ENCODE results near the gene GCLC. TPM values are rescaled to one million over a fixed set of nuclear protein-coding genes. Genes with fewer than 3 reads are reported as not detected.

The GCLC gene
- total and polyA plus RNA-seq, 7 donors = 4.7 to 31.9 (median 17.9) TPM

DNA sequence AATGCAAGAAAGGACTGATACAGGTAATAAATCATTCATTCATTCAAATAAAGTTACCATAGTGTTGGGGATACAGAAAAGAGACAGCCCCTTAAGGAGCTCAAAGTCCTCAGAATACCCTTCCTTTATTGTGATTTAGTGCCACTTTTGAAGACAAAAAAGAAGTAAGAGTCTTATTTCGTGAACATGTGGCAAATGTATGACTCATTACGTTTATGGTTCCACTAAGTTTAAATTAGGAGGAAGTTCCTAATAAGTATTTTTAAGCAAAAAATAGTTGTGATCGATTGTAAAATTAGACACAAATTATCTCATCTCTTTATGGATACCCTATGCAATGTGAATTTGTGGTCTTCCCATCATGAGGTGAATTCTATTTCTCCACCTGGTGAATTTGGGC, 38.5 kb upstream of the GCLC start:
- 85 to 93% (median 89%) methylated on average over 3 of the region's 3 CpGs for WGBS, 3 donors
- Histone ChIP-seq H3K27ac (no peak overlapping the region), H3K27me3 (ENCODE audit: insufficient read depth in 3 of 3, low read length in 2 of 3) (no peaks in the 10 kb centered on the region), H3K9me3 (no peaks in the 10 kb centered on the region), H3K4me3 (no peak overlapping the region), H3K36me3 (ENCODE audit: insufficient read depth in 1 of 2, low read depth in 1 of 2) (no peaks in the 10 kb centered on the region), H3K4me1 (peaks cover 3% of the 10 kb centered on the region)
- ATAC-seq (no peak), DNase-seq (no peak)
- TF ChIP-seq, protein P1, sequence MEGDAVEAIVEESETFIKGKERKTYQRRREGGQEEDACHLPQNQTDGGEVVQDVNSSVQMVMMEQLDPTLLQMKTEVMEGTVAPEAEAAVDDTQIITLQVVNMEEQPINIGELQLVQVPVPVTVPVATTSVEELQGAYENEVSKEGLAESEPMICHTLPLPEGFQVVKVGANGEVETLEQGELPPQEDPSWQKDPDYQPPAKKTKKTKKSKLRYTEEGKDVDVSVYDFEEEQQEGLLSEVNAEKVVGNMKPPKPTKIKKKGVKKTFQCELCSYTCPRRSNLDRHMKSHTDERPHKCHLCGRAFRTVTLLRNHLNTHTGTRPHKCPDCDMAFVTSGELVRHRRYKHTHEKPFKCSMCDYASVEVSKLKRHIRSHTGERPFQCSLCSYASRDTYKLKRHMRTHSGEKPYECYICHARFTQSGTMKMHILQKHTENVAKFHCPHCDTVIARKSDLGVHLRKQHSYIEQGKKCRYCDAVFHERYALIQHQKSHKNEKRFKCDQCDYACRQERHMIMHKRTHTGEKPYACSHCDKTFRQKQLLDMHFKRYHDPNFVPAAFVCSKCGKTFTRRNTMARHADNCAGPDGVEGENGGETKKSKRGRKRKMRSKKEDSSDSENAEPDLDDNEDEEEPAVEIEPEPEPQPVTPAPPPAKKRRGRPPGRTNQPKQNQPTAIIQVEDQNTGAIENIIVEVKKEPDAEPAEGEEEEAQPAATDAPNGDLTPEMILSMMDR (IDR thresholded peaks at IDR 0.05) = no peak
- intact Hi-C loops (cut with DNase I) = no loop called here

DNA sequence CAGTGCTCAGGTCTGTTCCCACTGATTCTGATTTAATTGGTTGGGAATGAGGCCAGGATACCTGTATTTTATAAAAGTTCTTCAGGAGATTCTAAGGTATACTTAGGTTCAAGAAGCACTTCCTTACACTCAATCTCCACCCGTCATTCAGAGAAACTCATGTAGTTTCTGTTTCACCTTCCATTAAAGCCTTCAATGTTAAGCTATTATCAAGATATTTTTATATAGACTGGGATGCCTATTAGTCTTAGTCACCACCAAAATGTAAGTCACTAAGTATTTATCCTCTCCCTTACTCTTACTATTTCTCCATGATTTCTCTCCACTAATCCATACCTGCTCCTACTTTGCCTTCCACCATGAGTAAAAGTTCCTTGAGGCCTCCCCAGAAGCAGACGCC, 38.1 kb upstream of the GCLC start:
- DNase-seq = no peak

DNA sequence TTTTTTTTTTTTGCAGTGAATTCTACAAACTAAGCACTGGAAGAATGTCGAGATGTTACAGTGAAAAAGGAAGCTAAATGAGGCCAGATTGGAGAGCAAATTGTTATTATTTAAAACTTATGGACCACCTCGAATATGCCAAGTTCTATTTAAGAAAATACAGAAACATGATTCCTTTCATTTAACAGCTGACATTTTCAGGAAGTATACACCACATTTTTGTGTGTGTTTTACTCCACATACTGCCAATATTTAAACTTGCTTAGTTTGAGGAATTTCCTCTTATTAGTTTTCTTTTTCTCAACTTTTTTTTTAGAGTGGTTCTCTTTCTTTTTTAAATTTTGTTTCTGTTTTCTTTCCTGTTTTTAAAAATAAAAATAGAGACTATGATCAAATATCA, 37.0 kb upstream of the GCLC start:
- Histone ChIP-seq H3K27ac (no peak overlapping the region), H3K4me3 (no peak overlapping the region), H3K27me3 (ENCODE audit: insufficient read depth in 3 of 3, low read length in 2 of 3) (no peaks in the 10 kb centered on the region), H3K9me3 (no peaks in the 10 kb centered on the region), H3K36me3 (ENCODE audit: insufficient read depth in 1 of 2, low read depth in 1 of 2) (no peaks in the 10 kb centered on the region), H3K4me1 (peaks cover 3% of the 10 kb centered on the region)
- TF ChIP-seq, protein P1 (IDR thresholded peaks at IDR 0.05) = no peak
- ATAC-seq = no peak
- 20 to 38% (median 24%) methylated on average over 2 of the region's 2 CpGs for WGBS, 3 donors
- DNase-seq = no peak
- intact Hi-C loops (cut with DNase I) = no loop called here

More for the DNA sequence above, 38.1 kb upstream of the GCLC start:
- ATAC-seq = no peak
- TF ChIP-seq, protein P1 (IDR thresholded peaks at IDR 0.05) = no peak
- Histone ChIP-seq H3K36me3 (ENCODE audit: insufficient read depth in 1 of 2, low read depth in 1 of 2) (no peaks in the 10 kb centered on the region), H3K4me1 (peaks cover 3% of the 10 kb centered on the region), H3K4me3 (no peak overlapping the region), H3K27me3 (ENCODE audit: insufficient read depth in 3 of 3, low read length in 2 of 3) (no peaks in the 10 kb centered on the region), H3K9me3 (no peaks in the 10 kb centered on the region), H3K27ac (no peak overlapping the region)
- intact Hi-C loops (cut with DNase I) = no loop called here
- WGBS, 3 donors = 88 to 93% (median 93%) methylated on average over 2 of the region's 2 CpGs

DNA sequence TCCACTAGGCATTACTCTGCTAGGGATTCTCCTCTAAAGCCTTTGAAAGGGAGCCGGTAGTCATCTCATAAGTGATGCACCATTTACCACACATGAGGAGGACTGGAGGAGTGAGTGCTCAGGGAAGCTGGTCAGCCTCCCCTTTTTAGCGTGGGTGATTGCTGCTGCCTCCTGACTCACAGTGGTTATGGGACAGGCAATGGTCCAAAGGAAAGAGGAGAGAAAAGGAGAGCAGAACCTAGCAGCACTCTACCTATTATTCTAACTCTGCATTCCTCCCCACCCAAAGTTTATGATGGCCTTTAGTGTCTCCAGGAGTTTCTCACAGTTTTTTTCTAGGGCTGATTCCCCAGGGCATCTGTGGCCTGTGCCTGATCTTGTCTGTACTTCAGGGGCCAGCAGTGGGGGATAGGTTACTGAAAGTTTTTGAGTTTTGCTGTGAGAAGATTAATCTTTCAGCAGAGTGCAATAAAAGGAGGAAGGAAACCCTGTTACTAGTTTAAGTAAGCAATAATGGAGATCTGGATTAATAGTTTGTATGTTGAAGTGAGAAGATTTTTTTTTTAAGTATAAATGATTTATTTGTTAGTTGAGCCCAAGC, 36.4 kb upstream of the GCLC start:
- peaks cover 3% of the 10 kb centered on the region for H3K4me1 ChIP-seq
- no peaks in the 10 kb centered on the region for H3K9me3 ChIP-seq
- H3K4me3 ChIP-seq = no peak overlapping the region
- DNase-seq (no peak), ATAC-seq (peak in 1 of 4 donors; percentile 39)
- WGBS, 3 donors = 61 to 76% (median 63%) methylated on average over 2 of the region's 2 CpGs
- TF ChIP-seq, protein P1 (IDR thresholded peaks at IDR 0.05) = no peak
- intact Hi-C loops (cut with DNase I) = no loop called here
- no peak overlapping the region for H3K27ac ChIP-seq
- H3K36me3 ChIP-seq (ENCODE audit: insufficient read depth in 1 of 2, low read depth in 1 of 2) = no peaks in the 10 kb centered on the region
- no peaks in the 10 kb centered on the region for H3K27me3 ChIP-seq (ENCODE audit: insufficient read depth in 3 of 3, low read length in 2 of 3)

DNA sequence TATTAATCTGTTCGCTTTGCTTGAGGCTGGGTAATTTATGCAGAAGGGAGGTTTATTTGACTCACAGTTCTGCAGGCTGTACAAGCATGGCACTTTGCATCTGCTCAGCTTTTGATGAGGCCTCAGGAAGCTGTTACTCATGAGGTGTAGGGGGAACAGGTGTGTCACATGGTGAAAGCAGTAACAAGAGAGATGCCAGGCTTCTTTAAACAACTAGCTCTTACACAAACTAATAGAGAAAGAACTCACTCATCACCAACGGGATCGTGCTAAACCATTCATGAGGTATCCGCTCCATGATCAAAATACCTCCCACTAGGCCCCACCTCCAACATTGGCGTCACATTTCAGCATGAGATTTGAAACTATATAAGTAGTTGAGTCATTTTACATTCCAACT, 34.4 kb upstream of the GCLC start:
- DNase-seq (no peak), ATAC-seq (no peak)
- 72 to 78% (median 74%) methylated on average over 5 of the region's 5 CpGs for WGBS, 3 donors
- Histone ChIP-seq H3K36me3 (ENCODE audit: insufficient read depth in 1 of 2, low read depth in 1 of 2) (no peaks in the 10 kb centered on the region), H3K9me3 (no peaks in the 10 kb centered on the region), H3K27ac (no peak overlapping the region), H3K4me3 (no peak overlapping the region), H3K4me1 (peaks cover 3% of the 10 kb centered on the region), H3K27me3 (ENCODE audit: insufficient read depth in 3 of 3, low read length in 2 of 3) (no peaks in the 10 kb centered on the region)
- TF ChIP-seq, protein P1 (IDR thresholded peaks at IDR 0.05) = no peak
- intact Hi-C loops (cut with DNase I) = no loop called here
